ELR (cell line): ENCODE measurements around the gene DNAI1.

Experiments
- DNase-seq: peaks from one replicate; pipeline ENCODE4 v3.0.0-alpha.2; 2015; ENCODE audit warnings: low read depth

Gene DNAI1

GRCh38 chr9:34491596-34491995 is 33.0 kb downstream of the DNAI1 start:
- DNase-seq = no peak

DNA sequence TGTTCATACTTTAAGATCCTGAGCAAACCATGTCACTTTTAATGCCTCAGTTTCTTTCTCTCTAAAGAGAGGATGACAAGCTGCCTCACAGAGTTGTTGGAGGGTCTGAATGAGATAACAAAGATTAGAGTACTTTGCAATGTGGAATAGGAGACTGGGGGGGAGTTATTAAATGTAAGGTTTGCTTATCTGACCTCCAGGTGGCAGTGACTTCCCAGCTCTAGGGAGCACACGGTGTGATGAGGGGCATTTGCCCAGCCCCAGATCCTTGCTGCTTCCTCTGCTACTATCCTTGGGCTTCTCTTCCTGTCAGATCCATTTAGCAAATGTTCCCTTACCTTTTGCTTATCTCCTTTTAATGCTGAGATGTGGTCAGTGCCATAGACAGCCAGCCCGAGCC is 33.4 kb downstream of the DNAI1 start:
- peak; percentile 16 for DNase-seq

DNA sequence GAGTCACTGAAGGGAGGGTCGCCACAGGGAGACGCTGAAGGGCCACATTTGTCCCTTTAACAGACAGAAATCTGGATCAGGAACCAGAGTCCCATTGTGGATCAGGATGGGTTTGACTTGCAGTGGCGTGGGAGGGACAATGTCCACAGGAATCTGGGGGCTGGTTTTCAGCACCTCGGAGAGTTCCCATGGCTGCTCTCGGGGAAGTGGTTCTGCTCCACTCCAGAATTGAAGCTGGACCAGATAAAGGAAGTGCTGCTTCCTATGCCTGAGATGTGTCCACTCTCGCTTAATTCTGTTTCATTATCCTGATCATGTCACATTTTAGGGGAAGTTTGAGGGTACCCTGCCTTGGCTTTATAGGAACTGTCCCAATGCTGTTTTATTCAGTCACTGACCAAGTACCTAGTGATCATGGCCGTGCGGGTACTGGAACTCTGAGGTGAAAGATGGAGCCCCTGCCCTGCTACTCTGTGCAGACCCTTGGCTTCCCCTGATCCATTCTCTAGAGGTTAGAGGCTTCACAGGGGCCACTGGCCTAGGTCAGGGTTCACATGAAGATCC is 35.4 kb downstream of the DNAI1 start:
- peak; percentile 58 for DNase-seq

- DNase-seq = peak; percentile 24
Observed at GRCh38 chr9:34496149-34496712, 37.6 kb downstream of the DNAI1 start.

GRCh38 chr9:34498553-34498952 is 39.9 kb downstream of the DNAI1 start:
- no peak for DNase-seq

DNA sequence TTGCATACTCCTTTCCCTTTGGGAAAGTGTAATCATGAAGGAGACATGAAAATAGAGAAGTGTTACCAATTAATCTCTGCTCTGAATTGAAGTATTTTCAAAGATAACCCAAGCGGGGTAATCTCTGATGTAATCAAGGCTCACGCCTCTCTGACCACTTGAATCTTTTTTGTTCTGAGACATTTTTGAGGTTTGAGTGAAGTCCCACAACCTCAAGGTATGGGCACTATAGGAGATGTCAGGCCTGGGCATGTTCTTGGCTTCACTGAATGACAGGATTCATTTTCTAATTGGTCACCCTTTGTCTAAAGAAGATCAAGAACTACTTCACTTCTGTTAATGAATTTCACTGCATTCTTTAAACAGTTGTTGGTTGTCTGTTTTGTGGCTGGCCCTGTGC is 40.5 kb downstream of the DNAI1 start:
- DNase-seq = no peak

DNA sequence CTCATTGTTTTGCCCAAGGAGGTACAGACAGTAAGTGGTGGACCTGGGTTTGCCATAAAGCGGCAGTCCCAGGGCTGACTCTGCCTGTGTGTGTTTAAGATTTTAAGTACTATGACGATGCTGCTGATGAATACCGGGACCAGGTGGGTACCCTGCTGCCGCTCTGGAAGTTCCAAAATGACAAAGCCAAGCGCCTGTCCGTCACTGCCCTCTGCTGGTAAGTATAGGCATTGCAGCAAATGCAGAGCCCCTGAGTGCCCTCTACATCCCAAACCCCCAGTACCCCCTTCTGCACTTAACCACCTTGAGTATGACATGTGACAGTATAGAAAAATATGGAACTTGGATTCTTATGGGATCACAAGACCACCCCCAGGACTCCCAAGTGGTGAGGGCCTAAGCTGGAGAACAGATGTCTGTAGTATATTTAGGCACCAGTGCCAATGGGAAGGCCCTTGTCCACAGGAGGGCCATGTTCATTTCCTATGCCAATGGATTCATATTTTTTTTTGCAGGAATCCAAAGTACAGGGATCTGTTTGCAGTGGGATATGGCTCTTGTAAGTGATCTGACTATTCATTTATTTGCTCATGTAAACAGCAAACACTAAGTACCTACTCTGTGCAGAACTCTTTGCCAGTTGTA is 42.1 kb downstream of the DNAI1 start:
- DNase-seq = peak; percentile 42

GRCh38 chr9:34501372-34501771 is 42.8 kb downstream of the DNAI1 start:
- DNase-seq = no peak

DNA sequence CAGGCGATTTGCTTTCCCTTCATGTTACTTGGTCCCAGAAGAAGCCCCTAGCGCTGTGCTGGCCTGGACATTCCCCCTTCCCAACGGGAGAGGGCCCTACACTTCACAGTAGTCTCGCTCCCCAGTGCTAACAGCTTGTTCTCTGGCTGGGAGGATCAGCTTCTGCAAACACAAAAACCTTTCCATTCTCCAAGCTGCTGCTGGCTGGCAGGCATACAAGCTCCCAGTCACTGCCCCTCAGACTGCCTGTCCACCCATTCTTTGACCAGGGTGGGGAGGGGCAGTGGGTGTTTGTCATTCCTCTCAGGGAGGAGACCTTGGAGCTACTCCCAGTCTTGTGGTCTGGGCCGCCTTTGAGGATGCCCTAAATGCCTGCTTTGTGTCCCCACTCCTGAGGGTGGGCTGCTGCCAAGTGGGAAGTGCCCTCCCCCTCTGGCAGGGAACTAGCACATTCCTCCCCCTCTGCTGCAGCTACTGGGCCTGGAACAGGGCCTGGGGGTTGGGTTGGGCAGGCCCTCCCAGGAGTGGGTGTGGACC is 43.4 kb downstream of the DNAI1 start:
- DNase-seq = peak; percentile 19

DNA sequence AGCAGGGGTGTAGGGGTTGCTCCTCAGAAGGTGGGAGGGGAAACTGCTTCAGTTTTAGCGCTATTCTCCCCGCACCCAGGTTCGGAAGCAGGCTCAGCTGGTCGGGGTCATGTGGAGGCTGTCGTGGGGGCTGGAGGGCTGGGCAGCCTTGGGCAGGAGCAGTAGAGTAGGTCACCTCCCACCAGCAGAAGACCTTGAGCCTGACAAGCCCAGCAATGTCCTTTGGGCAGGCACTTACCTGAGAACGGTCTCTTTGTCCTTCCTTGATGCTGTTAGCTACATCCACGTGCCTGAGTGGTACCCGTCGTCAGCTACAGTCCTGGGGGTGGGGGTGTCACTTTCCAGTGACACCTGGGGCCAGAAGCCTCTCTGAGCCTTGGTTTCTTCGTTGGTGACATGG is 43.9 kb downstream of the DNAI1 start:
- no peak for DNase-seq

GRCh38 chr9:34502891-34503290 is 44.3 kb downstream of the DNAI1 start:
- DNase-seq = no peak

- no peak for DNase-seq
Observed at GRCh38 chr9:34503406-34503805, 44.8 kb downstream of the DNAI1 start.

- DNase-seq = no peak
Observed at GRCh38 chr9:34505370-34506120, 46.9 kb downstream of the DNAI1 start.

DNA sequence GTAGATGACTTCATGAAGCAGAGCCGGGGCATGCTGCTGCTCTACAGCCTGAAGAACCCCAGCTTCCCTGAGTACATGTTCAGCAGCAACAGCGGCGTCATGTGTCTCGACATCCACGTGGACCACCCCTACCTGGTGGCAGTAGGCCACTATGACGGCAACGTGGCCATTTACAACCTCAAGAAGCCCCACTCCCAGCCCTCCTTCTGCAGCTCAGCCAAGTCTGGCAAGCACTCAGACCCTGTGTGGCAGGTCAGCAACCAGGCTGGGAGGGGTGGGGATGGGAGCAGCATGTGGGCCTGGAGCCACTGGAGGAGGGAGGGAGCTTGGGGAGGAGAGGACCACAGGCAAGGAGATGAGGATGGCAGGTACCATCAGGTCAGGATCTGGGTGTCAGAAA is 48.0 kb downstream of the DNAI1 start:
- no peak for DNase-seq

- DNase-seq = no peak
Observed at GRCh38 chr9:34507556-34507955, 49.0 kb downstream of the DNAI1 start.

DNA sequence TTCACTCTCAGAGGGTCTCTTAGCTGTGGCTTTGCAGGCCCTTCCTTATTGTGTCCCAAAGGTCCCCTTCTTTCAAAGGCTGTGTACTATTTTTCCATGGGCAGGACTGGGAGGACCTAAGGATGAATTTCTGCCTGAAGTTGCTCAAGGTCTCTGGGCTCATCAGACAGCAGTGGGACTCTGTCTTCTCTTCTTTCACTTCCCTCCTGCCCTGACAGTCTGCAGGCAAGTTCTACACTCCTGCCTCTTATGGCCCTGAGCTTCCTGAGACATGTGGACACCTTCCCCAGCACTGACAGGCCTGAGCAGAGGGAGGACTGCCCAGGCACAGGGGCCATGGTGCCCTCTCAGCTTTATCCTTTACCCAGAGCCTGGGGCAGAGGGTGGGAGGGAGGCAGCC is 49.4 kb downstream of the DNAI1 start:
- DNase-seq = no peak

GRCh38 chr9:34508463-34508862 is 49.9 kb downstream of the DNAI1 start:
- DNase-seq = no peak

DNA sequence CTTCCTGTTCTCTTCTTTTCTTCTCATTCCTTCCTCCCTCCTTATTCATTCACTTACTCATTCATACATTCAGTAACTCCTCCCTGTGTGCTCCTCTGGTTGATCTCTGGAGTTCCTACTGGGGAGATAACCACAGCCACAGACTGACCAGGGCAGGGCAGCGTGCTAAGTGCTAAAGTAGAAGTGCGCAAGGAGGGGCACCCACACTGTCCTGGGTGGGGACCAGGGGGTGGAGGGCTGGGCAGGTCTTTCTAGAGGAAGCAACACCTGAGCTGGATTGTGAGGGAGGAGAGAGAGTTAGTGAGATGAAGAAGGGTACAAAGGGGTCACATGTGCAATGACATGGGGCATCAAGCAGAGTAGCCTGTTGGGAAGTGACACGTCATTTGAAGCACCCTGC is 50.3 kb downstream of the DNAI1 start:
- DNase-seq = no peak

DNA sequence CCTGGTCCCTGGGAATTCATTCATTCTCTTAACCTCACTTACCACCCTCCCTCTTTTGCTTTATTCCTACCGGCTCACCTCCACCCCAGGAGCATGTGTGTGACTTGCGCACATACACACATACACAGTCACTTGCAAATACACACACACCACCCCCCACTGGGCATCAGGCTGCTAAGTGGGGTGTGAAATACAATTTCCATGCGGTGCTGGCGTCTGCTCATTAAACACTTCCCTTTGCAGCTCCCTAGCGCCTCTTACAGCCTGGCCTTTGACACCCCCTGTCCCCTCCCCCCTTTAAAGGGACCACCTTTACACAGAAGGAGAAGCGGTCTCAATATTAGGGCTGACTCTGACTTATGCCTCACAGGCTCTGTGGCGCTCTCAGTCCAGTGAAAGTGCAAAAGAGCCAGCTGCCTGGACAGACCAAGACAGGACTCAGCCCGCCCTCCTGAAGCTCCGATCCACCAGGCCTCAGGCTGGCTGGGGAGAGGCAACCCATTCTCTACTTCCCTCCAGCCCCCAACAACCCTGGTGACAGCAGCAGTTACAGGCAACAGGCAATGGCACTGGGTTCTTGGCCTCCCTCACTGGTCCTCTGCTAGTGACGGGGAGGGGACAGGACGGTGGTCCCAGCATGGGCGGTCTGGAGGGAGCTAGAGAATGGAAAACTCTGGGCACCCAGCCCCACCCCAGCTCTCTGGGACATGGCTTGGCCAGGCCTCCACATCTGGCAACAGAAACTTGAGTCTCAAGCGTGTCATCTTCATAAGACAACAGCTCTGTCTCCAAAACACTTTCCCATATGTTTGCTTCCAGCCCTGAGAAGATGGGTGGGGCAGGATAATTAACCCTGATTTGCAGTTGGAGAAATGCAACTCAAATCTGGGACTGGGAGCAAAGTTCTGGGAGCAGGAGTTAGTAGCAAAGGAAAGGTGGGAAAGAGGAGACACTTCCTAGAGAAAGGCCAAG is 52.2 kb downstream of the DNAI1 start:
- no peak for DNase-seq

DNA sequence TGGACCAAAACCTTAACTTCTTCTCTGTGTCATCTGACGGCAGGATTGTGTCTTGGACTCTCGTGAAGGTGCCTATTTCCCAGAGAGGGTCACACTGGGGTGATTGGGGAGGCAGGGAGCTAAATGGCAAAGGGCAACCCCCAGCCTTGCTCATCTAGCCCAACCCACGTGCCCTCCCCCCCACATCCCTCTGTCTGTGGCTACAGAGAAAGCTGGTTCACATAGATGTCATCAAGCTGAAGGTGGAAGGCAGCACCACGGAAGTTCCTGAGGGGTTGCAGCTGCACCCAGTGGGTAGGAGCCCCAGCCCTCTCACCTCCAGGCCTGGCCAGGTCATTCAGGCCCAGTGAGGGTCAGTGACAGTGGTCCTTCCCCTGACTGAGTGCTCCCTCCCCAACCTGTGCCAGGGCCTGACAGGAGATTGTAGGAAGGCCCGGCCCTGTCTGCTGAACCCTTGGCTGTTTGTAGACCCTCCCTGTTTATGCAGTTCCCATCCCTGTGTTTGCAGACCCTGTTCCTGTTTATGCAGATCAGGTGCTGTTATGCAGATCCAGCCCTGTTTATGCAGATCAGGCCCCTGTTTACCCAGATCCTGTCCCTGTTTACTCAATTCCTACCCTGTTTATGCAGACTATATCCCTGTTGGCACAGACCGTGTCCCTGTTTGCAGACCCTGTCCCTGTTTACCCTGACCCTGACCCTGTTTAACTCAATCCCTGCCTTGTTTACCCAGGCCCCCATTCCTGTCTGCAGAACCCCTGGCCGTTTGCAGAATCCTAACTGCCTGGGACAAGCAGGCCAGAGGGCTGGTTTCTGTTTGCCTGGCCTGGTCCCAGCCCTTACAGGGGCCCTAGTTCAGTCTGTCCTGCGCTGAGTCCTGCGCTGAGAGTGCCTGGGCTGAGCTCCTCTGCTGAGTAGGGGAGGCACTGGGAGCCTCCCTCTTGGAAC is 53.8 kb downstream of the DNAI1 start:
- no peak for DNase-seq
